GM10248 (cell line): Measurements from ENCODE around the gene MT1A.

Experiments
- CTCF ChIA-PET: fragments of 300-600 bp; sonication (Branson Sonifier 250); formaldehyde crosslinking; extraction: SDS; loops from one replicate; lab custom pipeline; 2021; ENCODE audit warnings: antibody characterized with exemption; lab: Yijun Ruan, JAX
- POLR2A ChIA-PET: fragments of 350-650 bp; sonication (Branson Sonifier 250); formaldehyde crosslinking; extraction: SDS; loops from one replicate; lab custom pipeline; 2020; ENCODE audit warnings: antibody characterized with exemption; lab: Yijun Ruan, JAX
- DNase-seq: peaks from one replicate; pipeline ENCODE4 v3.0.0; 2012; ENCODE audit errors: extremely low spot score
- CTCF ChIP-seq: IDR thresholded peaks from 2 replicates; pipeline ENCODE4 v1.5.1; 2012; ENCODE audit warnings: mild to moderate bottlenecking, low read depth; ENCODE audit errors: extremely low read depth, missing control alignments, control extremely low read depth

MT1A gene

GRCh38 chr16:56682703-56683397 lies 44.4 kb downstream of the MT1A start:
- no peak for DNase-seq
- ChIA-PET CTCF (interaction anchor here (2.5 kb wide), 1 partner anchor 19 kb away, joined by 17 read pairs; no protein-coding TSS in a partner anchor), POLR2A (interaction anchor here (0.8 kb wide), 2 partner anchors 18 to 75 kb away, joined by 5 to 8 read pairs; partner anchors contain the start of gene MT2A)
- no peak for TF ChIP-seq CTCF

GRCh38 chr16:56683424-56684172 lies 45.1 kb downstream of the MT1A start:
- no peak for DNase-seq
- ChIA-PET POLR2A (interaction anchor here (0.8 kb wide), 2 partner anchors 17 to 75 kb away, joined by 5 to 8 read pairs; partner anchors contain the start of gene MT2A), CTCF (interaction anchor here (2.5 kb wide), 1 partner anchor 18 kb away, joined by 17 read pairs; no protein-coding TSS in a partner anchor)
- no peak for TF ChIP-seq CTCF

GRCh38 chr16:56684256-56684925 lies 45.9 kb downstream of the MT1A start:
- ChIA-PET POLR2A (no interaction called here), CTCF (no interaction called here)
- no peak for TF ChIP-seq CTCF
- no peak for DNase-seq

- ChIA-PET POLR2A (no interaction called here), CTCF (no interaction called here)
- DNase-seq, result no peak
- no peak for TF ChIP-seq CTCF
Measured at GRCh38 chr16:56684926-56685590, 46.6 kb downstream of the MT1A start.

GRCh38 chr16:56686758-56687157 lies 48.3 kb downstream of the MT1A start:
- no peak for DNase-seq
- ChIA-PET CTCF (no interaction called here), POLR2A (no interaction called here)
- no peak for TF ChIP-seq CTCF

- DNase-seq, result no peak
- TF ChIP-seq CTCF, result no peak
- ChIA-PET POLR2A (no interaction called here), CTCF (interaction anchor here (1.1 to 3.0 kb wide), 3 partner anchors 9 to 15 kb away, joined by 3 to 16 read pairs (median 7); no protein-coding TSS in a partner anchor)
Measured at GRCh38 chr16:56688762-56689161, 50.3 kb downstream of the MT1A start.
